ENCODE results near the gene AGRN.

DNA sequence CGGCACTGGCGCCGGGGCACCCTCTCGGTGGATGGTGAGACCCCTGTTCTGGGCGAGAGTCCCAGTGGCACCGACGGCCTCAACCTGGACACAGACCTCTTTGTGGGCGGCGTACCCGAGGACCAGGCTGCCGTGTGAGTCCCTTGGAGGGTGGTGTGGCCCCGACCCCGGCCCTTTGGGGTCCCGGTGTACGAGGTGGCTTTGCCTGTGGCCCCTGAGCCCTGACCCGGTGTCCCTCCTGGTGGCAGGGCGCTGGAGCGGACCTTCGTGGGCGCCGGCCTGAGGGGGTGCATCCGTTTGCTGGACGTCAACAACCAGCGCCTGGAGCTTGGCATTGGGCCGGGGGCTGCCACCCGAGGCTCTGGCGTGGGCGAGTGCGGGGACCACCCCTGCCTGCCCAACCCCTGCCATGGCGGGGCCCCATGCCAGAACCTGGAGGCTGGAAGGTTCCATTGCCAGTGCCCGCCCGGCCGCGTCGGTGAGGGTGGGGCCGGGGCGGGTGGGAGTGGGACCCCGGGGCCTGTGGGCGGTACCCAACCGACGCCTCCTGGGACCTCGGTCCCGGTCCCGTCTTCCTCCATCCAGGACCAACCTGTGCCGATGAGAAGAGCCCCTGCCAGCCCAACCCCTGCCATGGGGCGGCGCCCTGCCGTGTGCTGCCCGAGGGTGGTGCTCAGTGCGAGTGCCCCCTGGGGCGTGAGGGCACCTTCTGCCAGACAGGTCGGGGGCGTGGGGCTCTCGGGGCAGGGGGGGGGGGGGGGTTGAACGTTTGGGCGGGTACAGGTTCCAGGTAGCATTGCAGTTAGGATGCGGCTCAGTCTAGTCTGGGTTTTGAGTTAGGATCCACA is 29.6 kb downstream of the AGRN start:
- TF ChIP-seq EZH2phosphoT487 (IDR thresholded peaks at IDR 0.05), result no peak
- TF ChIP-seq, protein P1, sequence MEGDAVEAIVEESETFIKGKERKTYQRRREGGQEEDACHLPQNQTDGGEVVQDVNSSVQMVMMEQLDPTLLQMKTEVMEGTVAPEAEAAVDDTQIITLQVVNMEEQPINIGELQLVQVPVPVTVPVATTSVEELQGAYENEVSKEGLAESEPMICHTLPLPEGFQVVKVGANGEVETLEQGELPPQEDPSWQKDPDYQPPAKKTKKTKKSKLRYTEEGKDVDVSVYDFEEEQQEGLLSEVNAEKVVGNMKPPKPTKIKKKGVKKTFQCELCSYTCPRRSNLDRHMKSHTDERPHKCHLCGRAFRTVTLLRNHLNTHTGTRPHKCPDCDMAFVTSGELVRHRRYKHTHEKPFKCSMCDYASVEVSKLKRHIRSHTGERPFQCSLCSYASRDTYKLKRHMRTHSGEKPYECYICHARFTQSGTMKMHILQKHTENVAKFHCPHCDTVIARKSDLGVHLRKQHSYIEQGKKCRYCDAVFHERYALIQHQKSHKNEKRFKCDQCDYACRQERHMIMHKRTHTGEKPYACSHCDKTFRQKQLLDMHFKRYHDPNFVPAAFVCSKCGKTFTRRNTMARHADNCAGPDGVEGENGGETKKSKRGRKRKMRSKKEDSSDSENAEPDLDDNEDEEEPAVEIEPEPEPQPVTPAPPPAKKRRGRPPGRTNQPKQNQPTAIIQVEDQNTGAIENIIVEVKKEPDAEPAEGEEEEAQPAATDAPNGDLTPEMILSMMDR (IDR thresholded peaks at IDR 0.05), result no peak
